Tibial nerve (tissue), 4 donors: Measurements from ENCODE around the gene AP2A2. TPM values are rescaled to one million over a fixed set of nuclear protein-coding genes. Genes with fewer than 3 reads are reported as not detected.

Experiments
- DNase-seq, 2 donors: peaks; one replicate each; pipeline ENCODE4 v3.0.0-alpha.2; 2019; ENCODE audit warnings: low spot score in 2 of 2
- H3K27ac ChIP-seq, 4 donors: fragments of 200-600 bp; sonication (generic) in 3 of 4; one replicate each; pipeline ENCODE4 v1.5.1; 2017 to 2019; ENCODE audit warnings: mild to moderate bottlenecking in 1 of 4
- H3K27me3 ChIP-seq, 2 donors: fragments of 200-600 bp; sonication (generic) in 1 of 2; one replicate each; pipeline versions ENCODE4 v1.5.1 to v1.6.0; 2017 to 2019
- H3K36me3 ChIP-seq, 3 donors: fragments of 200-600 bp; sonication (generic); one replicate each; pipeline ENCODE4 v1.5.1; 2018 to 2019
- H3K4me1 ChIP-seq, 4 donors: fragments of 200-600 bp; sonication (generic) in 3 of 4; one replicate each; pipeline ENCODE4 v1.5.1; 2017 to 2019
- H3K4me3 ChIP-seq, 4 donors: fragments of 200-600 bp; sonication (generic) in 3 of 4; one replicate each; pipeline ENCODE4 v1.5.1; 2017 to 2019; ENCODE audit warnings: mild to moderate bottlenecking in 1 of 4, moderate library complexity in 1 of 4
- H3K9me3 ChIP-seq, 4 donors: fragments of 200-600 bp; sonication (generic) in 3 of 4; one replicate each; pipeline ENCODE4 v1.5.1; 2017 to 2019
- EP300 ChIP-seq, 2 donors: sonication (generic); formaldehyde crosslinking; IDR thresholded peaks; one replicate each; pipeline ENCODE4 v1.6.1; 2017; ENCODE audit warnings: antibody characterized with exemption in 2 of 2, mild to moderate bottlenecking in 1 of 2
- POLR2A ChIP-seq, 2 donors: fragments of 450-650 bp; IDR thresholded peaks; one replicate each; pipeline ENCODE4 v1.6.1; 2017; ENCODE audit warnings: antibody characterized with exemption in 2 of 2, mild to moderate bottlenecking in 2 of 2, moderate library complexity in 2 of 2
- WGBS, 2 donors: methylation state at CpG; one replicate each; pipeline ENCODE4 v1.1.5; 2018; 5-methylcytosine and 5-hydroxymethylcytosine counted together
- total RNA-seq, 4 donors: library from RNA; depleted of rRNA; stranded (reverse); fragments of >200 nt; gene quantifications; one replicate each; pipeline ENCODE4 v1.1.0, GENCODE V29; 2016
- TF ChIP-seq, protein P1 (sequence below), 5 experiments: fragments of 200-600 bp in 3 of 5; fragments of 450-650 bp in 2 of 5; sonication (generic) in 3 of 5; IDR thresholded peaks; one replicate each; pipeline ENCODE4 v1.5.1; 2016 to 2019; ENCODE audit warnings: antibody characterized with exemption in 5 of 5, mild to moderate bottlenecking in 3 of 5, moderate library complexity in 2 of 5

The AP2A2 gene
- total RNA-seq, 4 donors from 2014 or later = 70.8 to 136 (median 90.3) TPM

DNA sequence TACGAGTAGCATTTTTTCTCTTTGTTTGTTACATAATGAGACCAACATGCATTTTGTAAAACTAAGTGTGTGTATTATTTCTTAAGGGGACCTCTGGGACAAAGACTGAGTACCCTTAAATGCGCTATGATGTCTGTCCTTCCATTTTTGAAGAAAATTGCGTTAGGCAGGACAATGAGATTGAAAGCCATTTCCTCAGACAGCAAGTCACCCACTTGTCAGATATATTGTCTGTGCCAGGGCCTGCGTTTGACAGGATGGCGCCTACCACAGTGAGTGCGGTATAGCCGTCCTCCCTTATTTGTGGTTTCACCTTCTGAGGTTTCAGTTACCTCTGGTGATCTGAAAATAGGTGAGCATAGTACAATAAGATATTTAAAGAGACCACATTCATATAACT lies 2.2 kb downstream of the AP2A2 start:
- Histone ChIP-seq H3K36me3 (peaks cover 0 to 3% (median 0%) of the 10 kb centered on the region in 3 donors), H3K9me3 (no peaks in the 10 kb centered on the region), H3K27ac (peak overlapping the region in 1 of 4 donors; percentile 39), H3K4me3 (no peak overlapping the region), H3K4me1 (peaks cover 0 to 75% (median 52%) of the 10 kb centered on the region in 4 donors), H3K27me3 (no peaks in the 10 kb centered on the region)
- TF ChIP-seq, protein P1, sequence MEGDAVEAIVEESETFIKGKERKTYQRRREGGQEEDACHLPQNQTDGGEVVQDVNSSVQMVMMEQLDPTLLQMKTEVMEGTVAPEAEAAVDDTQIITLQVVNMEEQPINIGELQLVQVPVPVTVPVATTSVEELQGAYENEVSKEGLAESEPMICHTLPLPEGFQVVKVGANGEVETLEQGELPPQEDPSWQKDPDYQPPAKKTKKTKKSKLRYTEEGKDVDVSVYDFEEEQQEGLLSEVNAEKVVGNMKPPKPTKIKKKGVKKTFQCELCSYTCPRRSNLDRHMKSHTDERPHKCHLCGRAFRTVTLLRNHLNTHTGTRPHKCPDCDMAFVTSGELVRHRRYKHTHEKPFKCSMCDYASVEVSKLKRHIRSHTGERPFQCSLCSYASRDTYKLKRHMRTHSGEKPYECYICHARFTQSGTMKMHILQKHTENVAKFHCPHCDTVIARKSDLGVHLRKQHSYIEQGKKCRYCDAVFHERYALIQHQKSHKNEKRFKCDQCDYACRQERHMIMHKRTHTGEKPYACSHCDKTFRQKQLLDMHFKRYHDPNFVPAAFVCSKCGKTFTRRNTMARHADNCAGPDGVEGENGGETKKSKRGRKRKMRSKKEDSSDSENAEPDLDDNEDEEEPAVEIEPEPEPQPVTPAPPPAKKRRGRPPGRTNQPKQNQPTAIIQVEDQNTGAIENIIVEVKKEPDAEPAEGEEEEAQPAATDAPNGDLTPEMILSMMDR (IDR thresholded peaks at IDR 0.05) = no peak
- no peak for DNase-seq
- 49 to 68% methylated on average over 7 of the region's 7 CpGs for WGBS, 2 donors

DNA sequence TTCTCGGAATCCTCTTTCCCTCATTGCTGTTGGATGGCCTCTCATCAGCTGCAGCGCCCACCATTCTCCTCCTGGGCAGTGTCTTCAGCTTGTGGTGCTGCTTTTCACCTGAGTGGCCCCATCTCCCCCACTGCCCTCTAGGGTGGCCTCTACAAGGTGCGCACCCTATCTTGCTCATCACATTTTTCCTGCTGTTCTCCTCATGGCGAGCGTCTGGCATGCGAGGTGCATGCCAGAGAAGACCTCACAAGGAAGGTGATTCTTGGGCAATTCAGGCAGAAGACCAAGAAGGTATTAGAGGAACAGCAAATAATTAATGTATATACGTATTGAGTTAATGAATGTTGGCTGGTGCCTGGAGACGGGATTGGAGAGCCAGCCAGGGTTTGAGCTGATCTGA lies 3.1 kb downstream of the AP2A2 start:
- DNase-seq = no peak
- TF ChIP-seq EP300 (IDR thresholded peaks at IDR 0.05) (no peak), POLR2A (IDR thresholded peaks at IDR 0.05) (no peak)
- TF ChIP-seq, protein P1 (IDR thresholded peaks at IDR 0.05) = no peak

DNA sequence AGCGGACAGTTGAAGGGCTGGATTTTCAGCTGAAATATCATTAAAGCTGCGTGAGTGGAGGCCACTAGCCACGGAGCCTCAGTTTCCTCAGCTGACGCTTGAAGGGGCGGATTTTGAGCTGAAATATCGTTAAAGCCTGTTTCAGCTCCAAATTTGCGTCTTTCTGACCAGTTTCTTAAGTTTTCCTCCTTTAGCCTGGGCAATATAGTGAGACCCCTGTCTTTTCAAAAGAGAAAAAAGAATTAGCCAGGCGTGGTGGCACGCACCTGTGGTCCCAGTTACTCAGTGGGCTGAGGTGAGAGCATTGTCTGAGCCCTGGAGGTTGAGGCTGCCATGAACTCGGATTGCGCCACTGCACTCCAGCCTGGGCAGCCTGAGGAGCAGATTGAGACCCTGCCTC lies 3.7 kb downstream of the AP2A2 start:
- 93 to 97% methylated on average over 11 of the region's 11 CpGs for WGBS, 2 donors
- H3K27ac ChIP-seq = no peak overlapping the region

More for the DNA sequence above, 3.1 kb downstream of the AP2A2 start:
- no peaks in the 10 kb centered on the region for H3K9me3 ChIP-seq
- peaks cover 0 to 84% (median 58%) of the 10 kb centered on the region in 4 donors for H3K4me1 ChIP-seq
- H3K27ac ChIP-seq = peak overlapping the region in 1 of 4 donors; percentile 39
- peaks cover 0 to 3% (median 0%) of the 10 kb centered on the region in 3 donors for H3K36me3 ChIP-seq
- WGBS, 2 donors = 73 to 75% methylated on average over 8 of the region's 8 CpGs
- H3K4me3 ChIP-seq = no peak overlapping the region
- H3K27me3 ChIP-seq = no peaks in the 10 kb centered on the region

DNA sequence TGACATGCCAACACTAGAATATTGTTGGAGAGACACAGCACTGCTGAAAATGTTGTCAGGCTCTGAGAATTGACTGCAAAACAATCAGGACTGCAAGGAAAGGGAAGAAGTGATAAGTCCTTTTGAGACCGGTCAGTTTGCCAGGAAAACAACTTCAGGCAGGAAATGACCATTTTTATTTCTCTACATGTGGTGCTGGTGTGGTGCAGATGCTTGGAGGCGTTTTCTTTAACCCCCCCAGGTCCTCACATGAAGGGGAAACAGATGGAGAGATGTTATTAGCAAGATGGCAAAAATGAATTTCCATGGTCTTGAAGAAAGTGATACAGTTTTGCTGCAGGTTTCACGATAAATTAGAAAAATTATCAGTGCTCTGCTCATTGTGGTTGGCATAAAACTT lies 5.7 kb downstream of the AP2A2 start:
- no peaks in the 10 kb centered on the region for H3K27me3 ChIP-seq
- 24 to 32% methylated on average over 3 of the region's 3 CpGs for WGBS, 2 donors
- no peaks in the 10 kb centered on the region for H3K9me3 ChIP-seq
- peaks cover 0 to 3% (median 0%) of the 10 kb centered on the region in 3 donors for H3K36me3 ChIP-seq
- peak overlapping the region in 3 of 4 donors; percentile 12 to 74 (median 74) for H3K27ac ChIP-seq
- no peak overlapping the region for H3K4me3 ChIP-seq
- TF ChIP-seq POLR2A (IDR thresholded peaks at IDR 0.05) = no peak
- TF ChIP-seq EP300 (IDR thresholded peaks at IDR 0.05) = peak in 1 of 2 donors; percentile 36
- no peak for DNase-seq
- peaks cover 0 to 76% (median 51%) of the 10 kb centered on the region in 4 donors for H3K4me1 ChIP-seq

More for the DNA sequence above, 3.7 kb downstream of the AP2A2 start:
- Histone ChIP-seq H3K4me3 (no peak overlapping the region), H3K4me1 (peaks cover 0 to 87% (median 59%) of the 10 kb centered on the region in 4 donors), H3K9me3 (no peaks in the 10 kb centered on the region), H3K27me3 (no peaks in the 10 kb centered on the region), H3K36me3 (peaks cover 0 to 3% (median 0%) of the 10 kb centered on the region in 3 donors)
- no peak for DNase-seq
- TF ChIP-seq EP300 (IDR thresholded peaks at IDR 0.05) (no peak), POLR2A (IDR thresholded peaks at IDR 0.05) (no peak)
- TF ChIP-seq, protein P1 (IDR thresholded peaks at IDR 0.05) = no peak

DNA sequence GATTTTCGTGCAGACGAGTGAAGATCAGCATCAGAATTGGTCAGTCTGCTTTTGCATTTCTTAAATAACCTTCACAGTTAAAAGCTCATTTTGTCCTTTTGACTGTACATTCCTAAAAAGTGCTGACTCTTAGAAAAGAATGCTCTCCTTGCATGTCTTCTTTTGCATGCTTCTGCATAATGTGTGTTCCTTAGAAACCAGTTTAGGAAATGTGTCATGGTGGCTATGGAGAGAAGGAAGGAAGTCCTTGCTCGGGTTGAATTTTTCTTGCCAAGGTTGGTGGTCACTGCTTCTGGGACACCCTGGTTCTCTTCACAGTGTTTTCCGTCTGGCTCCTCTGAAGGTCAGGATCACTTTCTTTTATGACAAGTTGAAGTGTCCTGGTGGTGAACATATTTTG lies 6.8 kb downstream of the AP2A2 start:
- peak overlapping the region in 3 of 4 donors; percentile 50 to 74 (median 74) for H3K27ac ChIP-seq
- WGBS, 2 donors = 46 to 51% methylated on average over 4 of the region's 4 CpGs
- H3K4me1 ChIP-seq = peaks cover 0 to 72% (median 42%) of the 10 kb centered on the region in 4 donors

More for the DNA sequence above, 6.8 kb downstream of the AP2A2 start:
- no peaks in the 10 kb centered on the region for H3K27me3 ChIP-seq
- H3K4me3 ChIP-seq = no peak overlapping the region
- peaks cover 0 to 3% (median 0%) of the 10 kb centered on the region in 3 donors for H3K36me3 ChIP-seq
- TF ChIP-seq EP300 (IDR thresholded peaks at IDR 0.05) = peak; percentile 21 to 76
- TF ChIP-seq, protein P1 (IDR thresholded peaks at IDR 0.05) = no peak
- no peak for TF ChIP-seq POLR2A (IDR thresholded peaks at IDR 0.05)
- no peak for DNase-seq
- H3K9me3 ChIP-seq = no peaks in the 10 kb centered on the region
